Suprapubic skin (tissue), 3 donors: ENCODE measurements around the gene TFCP2L1.

Source experiments
- CTCF ChIP-seq, 2 donors: fragments of 200-600 bp in 1 of 2; fragments of 450-650 bp in 1 of 2; sonication (generic) in 1 of 2; IDR thresholded peaks; one replicate each; pipeline ENCODE4 v1.5.1; 2016 to 2019; ENCODE audit warnings: antibody characterized with exemption in 2 of 2, mild to moderate bottlenecking in 1 of 2, moderate library complexity in 1 of 2
- EP300 ChIP-seq: sonication (generic); formaldehyde crosslinking; IDR thresholded peaks from one replicate; pipeline ENCODE4 v1.6.1; 2017; ENCODE audit warnings: antibody characterized with exemption
- POLR2A ChIP-seq, 2 donors: fragments of 450-650 bp; IDR thresholded peaks; one replicate each; pipeline ENCODE4 v1.6.1; 2017; ENCODE audit warnings: antibody characterized with exemption in 2 of 2, mild to moderate bottlenecking in 2 of 2, moderate library complexity in 2 of 2

- no peak for TF ChIP-seq CTCF (IDR thresholded peaks at IDR 0.05)
- TF ChIP-seq EP300, result no peak
- no peak for TF ChIP-seq POLR2A (IDR thresholded peaks at IDR 0.05)
Measured at GRCh38 chr2:121319941-121320340, 34.9 kb upstream of the TFCP2L1 start.
